HepG2 (cell line): Measurements from ENCODE around the gene PLVAP. TPM values are rescaled to one million over a fixed set of nuclear protein-coding genes. Genes with fewer than 3 reads are reported as not detected.

Experiments used
- CREB1 ChIP-seq, 2 experiments: fragments of 450-650 bp in 1 of 2; IDR thresholded peaks; 2 replicates each; pipeline ENCODE4 v1.6.1; 2016 to 2017; ENCODE audit warnings: control low read depth in 1 of 2, mild to moderate bottlenecking in 1 of 2, missing compliant biosample characterization in 1 of 2, missing genetic modification characterization in 1 of 2
- DNMT1 ChIP-seq: sonication (generic); formaldehyde crosslinking; IDR thresholded peaks from 2 replicates; pipeline ENCODE4 v1.5.1; 2020; ENCODE audit warnings: mild to moderate bottlenecking, missing genetic modification reagents
- HDAC6 ChIP-seq: fragments of 200-600 bp; sonication (generic); IDR thresholded peaks from 2 replicates; pipeline ENCODE4 v1.7.0; 2017; ENCODE audit warnings: mild to moderate bottlenecking, antibody characterized with exemption, low read length, low read depth
- HNRNPL ChIP-seq: fragments of 200-400 bp; formaldehyde crosslinking; IDR thresholded peaks from 2 replicates; pipeline ENCODE4 v1.6.1; 2017; ENCODE audit warnings: mild to moderate bottlenecking, low read depth, low read length
- KMT2B ChIP-seq: IDR thresholded peaks from 2 replicates; pipeline ENCODE4 v1.6.1; 2016; ENCODE audit warnings: missing genetic modification reagents, missing compliant biosample characterization
- MEIS2 ChIP-seq: sonication (generic); formaldehyde crosslinking; IDR thresholded peaks from 2 replicates; pipeline ENCODE4 v1.9.0; 2021; ENCODE audit warnings: mild to moderate bottlenecking, missing genetic modification reagents
- MLLT10 ChIP-seq: sonication (generic); formaldehyde crosslinking; IDR thresholded peaks from 2 replicates; pipeline ENCODE4 v1.4.0; 2020; ENCODE audit warnings: missing genetic modification reagents
- NCOA2 ChIP-seq: sonication (generic); formaldehyde crosslinking; IDR thresholded peaks from 2 replicates; pipeline ENCODE4 v1.8.0; 2022; ENCODE audit warnings: inconsistent platforms
- PHF21A ChIP-seq: sonication (generic); formaldehyde crosslinking; IDR thresholded peaks from 2 replicates; pipeline ENCODE4 v1.5.0; 2020; ENCODE audit warnings: mild to moderate bottlenecking, missing genetic modification reagents
- REPIN1 ChIP-seq: sonication (generic); formaldehyde crosslinking; IDR thresholded peaks from 2 replicates; pipeline ENCODE4 v1.8.0; 2022; ENCODE audit warnings: missing genetic modification reagents, low read depth, mild to moderate bottlenecking, borderline replicate concordance
- SALL2 ChIP-seq: sonication (generic); formaldehyde crosslinking; IDR thresholded peaks from 2 replicates; pipeline ENCODE4 v1.8.1; 2023; ENCODE audit warnings: mild to moderate bottlenecking, missing genetic modification reagents, inconsistent platforms
- SATB2 ChIP-seq: sonication (generic); formaldehyde crosslinking; IDR thresholded peaks from 2 replicates; pipeline ENCODE4 v1.5.0; 2020; ENCODE audit warnings: missing genetic modification reagents
- TBL1XR1 ChIP-seq: fragments of 150-350 bp; IDR thresholded peaks from 2 replicates; pipeline ENCODE4 v1.6.1; 2014; ENCODE audit warnings: borderline replicate concordance, low read length; ENCODE audit not compliant: partially characterized antibody
- XBP1 ChIP-seq: sonication (generic); formaldehyde crosslinking; IDR thresholded peaks from 2 replicates; pipeline ENCODE4 v1.5.0; 2020; ENCODE audit warnings: missing genetic modification reagents
- ZFX ChIP-seq: sonication (generic); formaldehyde crosslinking; IDR thresholded peaks from 2 replicates; pipeline ENCODE4 v1.4.0; 2020; ENCODE audit warnings: mild to moderate bottlenecking, low read depth, missing genetic modification reagents, moderate library complexity
- ZNF180 ChIP-seq: sonication (generic); formaldehyde crosslinking; IDR thresholded peaks from 2 replicates; pipeline ENCODE4 v1.4.0; 2020; ENCODE audit warnings: low read depth, missing genetic modification reagents, borderline replicate concordance
- ZNF282 ChIP-seq: fragments of 450-650 bp; IDR thresholded peaks from 2 replicates; pipeline ENCODE4 v1.6.1; 2018; ENCODE audit not compliant: partially characterized antibody
- ZNF792 ChIP-seq: IDR thresholded peaks from 2 replicates; pipeline ENCODE4 v1.6.1; 2016
- ZSCAN12 ChIP-seq: sonication (generic); formaldehyde crosslinking; IDR thresholded peaks from 2 replicates; pipeline ENCODE4 v1.9.0; 2021; ENCODE audit warnings: mild to moderate bottlenecking, missing genetic modification reagents
- polyA plus RNA-seq, 8 experiments: library from polyadenylated mRNA; depleted of rRNA in 3 of 8; stranded (reverse) in 7 of 8; unstranded in 1 of 8; fragments of >200 nt; fragmentation: Illumina TruSeq in 4 of 8; extraction: Trizol in 4 of 8; gene quantifications; 2 replicates each; pipeline versions ENCODE4 v1.2.1 to v1.2.3, GENCODE V29; 2011 to 2016; ENCODE audit warnings: low read depth in 4 of 8, missing spikeins in 1 of 8, mixed read lengths in 1 of 8; ENCODE audit not compliant: insufficient read depth in 1 of 8
- total RNA-seq, 5 experiments: library from RNA; depleted of rRNA; stranded (reverse); fragments of >200 nt; fragmentation: Illumina TruSeq; extraction: Trizol; gene quantifications; 2 replicates each; pipeline ENCODE4 v1.2.3, GENCODE V29; 2016; ENCODE audit warnings: low read depth in 1 of 5
- TF ChIP-seq, protein P1 (sequence below): sonication (generic); formaldehyde crosslinking; IDR thresholded peaks from 2 replicates; pipeline ENCODE4 v1.5.1; 2020; ENCODE audit warnings: missing genetic modification reagents, mild to moderate bottlenecking, borderline replicate concordance
- TF ChIP-seq, protein P2 (sequence below): sonication (generic); formaldehyde crosslinking; IDR thresholded peaks from 2 replicates; pipeline ENCODE4 v1.5.1; 2020; ENCODE audit warnings: missing genetic modification reagents, mild to moderate bottlenecking, borderline replicate concordance
- TF ChIP-seq, protein P3 (sequence below): sonication (generic); formaldehyde crosslinking; IDR thresholded peaks from 2 replicates; pipeline ENCODE4 v1.8.0; 2022; ENCODE audit warnings: missing genetic modification reagents, low read depth, mild to moderate bottlenecking, borderline replicate concordance
- TF ChIP-seq, protein P4 (sequence below), 2 experiments: fragments of 450-650 bp in 1 of 2; sonication (generic) in 1 of 2; formaldehyde crosslinking; IDR thresholded peaks; 2 replicates each; pipeline versions ENCODE4 v1.5.0 to v1.8.0; 2020 to 2022; ENCODE audit warnings: mild to moderate bottlenecking in 1 of 2, missing genetic modification reagents in 1 of 2
- TF ChIP-seq, protein P5 (sequence below): IDR thresholded peaks from 2 replicates; pipeline ENCODE4 v1.6.1; 2016; ENCODE audit warnings: missing compliant biosample characterization, missing genetic modification reagents, borderline replicate concordance

The PLVAP gene
- total and polyA plus RNA-seq, 2 of the 13 experiments (the other 11 are each of a cell fraction or from before 2014, with no cell fraction given): 0.26 TPM; not detected in 1

DNA sequence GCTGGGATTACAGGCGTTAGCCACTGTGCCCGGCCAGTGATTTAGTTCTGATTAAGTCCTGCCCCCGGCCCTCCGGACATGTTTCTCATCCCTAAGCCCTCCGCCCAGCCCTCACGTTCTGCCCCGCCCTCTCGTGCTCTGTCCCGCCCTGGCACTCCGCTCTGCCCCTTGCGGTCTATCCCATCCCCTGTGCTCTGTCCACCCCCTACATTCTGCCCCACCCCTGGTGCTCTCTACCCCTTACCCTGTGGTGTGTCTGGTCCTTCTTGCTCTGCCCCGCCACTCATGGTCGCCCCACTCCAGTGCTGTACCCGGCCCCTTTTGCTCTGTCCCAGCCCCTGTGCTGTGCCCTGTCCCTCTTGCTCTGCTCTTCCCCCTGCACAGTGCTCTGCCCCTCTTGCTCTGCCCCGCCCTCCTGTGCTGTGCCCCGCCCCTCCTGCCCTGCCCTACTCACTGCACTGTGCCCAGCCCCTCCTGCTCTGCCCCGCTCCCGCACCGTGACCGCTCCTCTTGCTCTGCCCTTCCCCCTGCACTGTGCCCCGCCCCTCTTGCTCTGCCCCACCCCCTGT, 36.8 kb downstream of the PLVAP start (continued):
- TF ChIP-seq ZFX (CRISPR knock-in tag): no peak
- TF ChIP-seq, protein P1, sequence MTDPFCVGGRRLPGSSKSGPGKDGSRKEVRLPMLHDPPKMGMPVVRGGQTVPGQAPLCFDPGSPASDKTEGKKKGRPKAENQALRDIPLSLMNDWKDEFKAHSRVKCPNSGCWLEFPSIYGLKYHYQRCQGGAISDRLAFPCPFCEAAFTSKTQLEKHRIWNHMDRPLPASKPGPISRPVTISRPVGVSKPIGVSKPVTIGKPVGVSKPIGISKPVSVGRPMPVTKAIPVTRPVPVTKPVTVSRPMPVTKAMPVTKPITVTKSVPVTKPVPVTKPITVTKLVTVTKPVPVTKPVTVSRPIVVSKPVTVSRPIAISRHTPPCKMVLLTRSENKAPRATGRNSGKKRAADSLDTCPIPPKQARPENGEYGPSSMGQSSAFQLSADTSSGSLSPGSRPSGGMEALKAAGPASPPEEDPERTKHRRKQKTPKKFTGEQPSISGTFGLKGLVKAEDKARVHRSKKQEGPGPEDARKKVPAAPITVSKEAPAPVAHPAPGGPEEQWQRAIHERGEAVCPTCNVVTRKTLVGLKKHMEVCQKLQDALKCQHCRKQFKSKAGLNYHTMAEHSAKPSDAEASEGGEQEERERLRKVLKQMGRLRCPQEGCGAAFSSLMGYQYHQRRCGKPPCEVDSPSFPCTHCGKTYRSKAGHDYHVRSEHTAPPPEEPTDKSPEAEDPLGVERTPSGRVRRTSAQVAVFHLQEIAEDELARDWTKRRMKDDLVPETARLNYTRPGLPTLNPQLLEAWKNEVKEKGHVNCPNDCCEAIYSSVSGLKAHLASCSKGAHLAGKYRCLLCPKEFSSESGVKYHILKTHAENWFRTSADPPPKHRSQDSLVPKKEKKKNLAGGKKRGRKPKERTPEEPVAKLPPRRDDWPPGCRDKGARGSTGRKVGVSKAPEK (CRISPR knock-in tag): no peak
- peak; percentile 87 for TF ChIP-seq HNRNPL
- TF ChIP-seq, protein P2, sequence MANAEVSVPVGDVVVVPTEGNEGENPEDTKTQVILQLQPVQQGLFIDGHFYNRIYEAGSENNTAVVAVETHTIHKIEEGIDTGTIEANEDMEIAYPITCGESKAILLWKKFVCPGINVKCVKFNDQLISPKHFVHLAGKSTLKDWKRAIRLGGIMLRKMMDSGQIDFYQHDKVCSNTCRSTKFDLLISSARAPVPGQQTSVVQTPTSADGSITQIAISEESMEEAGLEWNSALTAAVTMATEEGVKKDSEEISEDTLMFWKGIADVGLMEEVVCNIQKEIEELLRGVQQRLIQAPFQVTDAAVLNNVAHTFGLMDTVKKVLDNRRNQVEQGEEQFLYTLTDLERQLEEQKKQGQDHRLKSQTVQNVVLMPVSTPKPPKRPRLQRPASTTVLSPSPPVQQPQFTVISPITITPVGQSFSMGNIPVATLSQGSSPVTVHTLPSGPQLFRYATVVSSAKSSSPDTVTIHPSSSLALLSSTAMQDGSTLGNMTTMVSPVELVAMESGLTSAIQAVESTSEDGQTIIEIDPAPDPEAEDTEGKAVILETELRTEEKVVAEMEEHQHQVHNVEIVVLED (CRISPR knock-in tag): no peak
- TF ChIP-seq ZNF282: no peak
- no peak for TF ChIP-seq REPIN1 (CRISPR knock-in tag)
- TF ChIP-seq NCOA2 (CRISPR knock-in tag): no peak
- TF ChIP-seq ZNF180 (CRISPR knock-in tag): no peak
- TF ChIP-seq ZNF792: no peak
- TF ChIP-seq SATB2 (CRISPR knock-in tag): peak; percentile 28; the same call in 1 of the 2 replicates
- no peak for TF ChIP-seq MLLT10 (CRISPR knock-in tag)
- TF ChIP-seq MEIS2: no peak
- TF ChIP-seq KMT2B (CRISPR knock-in tag): 0 out of 2 replicates have a peak, but pooled peaks have one; percentile 13
- no peak for TF ChIP-seq TBL1XR1
- TF ChIP-seq, protein P3, sequence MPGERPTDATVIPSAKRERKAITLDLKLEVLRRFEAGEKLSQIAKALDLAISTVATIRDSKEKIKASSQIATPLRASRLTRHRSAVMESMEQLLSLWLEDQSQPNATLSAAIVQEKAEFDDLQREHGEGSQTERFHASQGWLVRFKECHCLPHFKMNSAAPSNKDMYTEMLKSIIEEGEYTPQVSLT: no peak
- TF ChIP-seq, protein P4, sequence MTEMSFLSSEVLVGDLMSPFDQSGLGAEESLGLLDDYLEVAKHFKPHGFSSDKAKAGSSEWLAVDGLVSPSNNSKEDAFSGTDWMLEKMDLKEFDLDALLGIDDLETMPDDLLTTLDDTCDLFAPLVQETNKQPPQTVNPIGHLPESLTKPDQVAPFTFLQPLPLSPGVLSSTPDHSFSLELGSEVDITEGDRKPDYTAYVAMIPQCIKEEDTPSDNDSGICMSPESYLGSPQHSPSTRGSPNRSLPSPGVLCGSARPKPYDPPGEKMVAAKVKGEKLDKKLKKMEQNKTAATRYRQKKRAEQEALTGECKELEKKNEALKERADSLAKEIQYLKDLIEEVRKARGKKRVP (CRISPR knock-in tag; IDR thresholded peaks at IDR 0.05): no peak
- no peak for TF ChIP-seq XBP1 (CRISPR knock-in tag)
- no peak for TF ChIP-seq ZSCAN12 (CRISPR knock-in tag)
- TF ChIP-seq PHF21A (CRISPR knock-in tag): peak; percentile 13; the same call in 1 of the 2 replicates
- TF ChIP-seq, protein P5, sequence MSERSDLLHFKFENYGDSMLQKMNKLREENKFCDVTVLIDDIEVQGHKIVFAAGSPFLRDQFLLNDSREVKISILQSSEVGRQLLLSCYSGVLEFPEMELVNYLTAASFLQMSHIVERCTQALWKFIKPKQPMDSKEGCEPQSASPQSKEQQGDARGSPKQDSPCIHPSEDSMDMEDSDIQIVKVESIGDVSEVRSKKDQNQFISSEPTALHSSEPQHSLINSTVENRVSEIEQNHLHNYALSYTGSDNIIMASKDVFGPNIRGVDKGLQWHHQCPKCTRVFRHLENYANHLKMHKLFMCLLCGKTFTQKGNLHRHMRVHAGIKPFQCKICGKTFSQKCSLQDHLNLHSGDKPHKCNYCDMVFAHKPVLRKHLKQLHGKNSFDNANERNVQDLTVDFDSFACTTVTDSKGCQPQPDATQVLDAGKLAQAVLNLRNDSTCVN: 0 out of 2 replicates have a peak, but pooled peaks have one; percentile 3
- TF ChIP-seq SALL2 (CRISPR knock-in tag): peak; percentile 24; the same call in 1 of the 2 replicates
- no peak; the same call in 1 of the 2 replicates for TF ChIP-seq DNMT1 (CRISPR knock-in tag)
- TF ChIP-seq HDAC6: no peak
- no peak for TF ChIP-seq CREB1 (IDR thresholded peaks at IDR 0.05)
- no peak for TF ChIP-seq CREB1 (CRISPR knock-in tag; IDR thresholded peaks at IDR 0.05)
